Cerebellar nuclear complex (tissue), 1 donor: ENCODE results near the gene SMARCA4.
"Not testable (repeated sequence)": the region's sequence is repeated elsewhere in the genome, so short reads cannot be mapped to it uniquely, and the experiment has no call there.

Source experiments
- DNase-seq, 2 experiments: peaks; one replicate each; lab custom pipeline; 2025; lab: John Stamatoyannopoulos, UW

SMARCA4 gene

GRCh38 chr19:11067356-11068113 lies 106.7 kb downstream of the SMARCA4 start:
- no peak for DNase-seq

- no peak for DNase-seq
These were observed 108.7 kb downstream of the SMARCA4 start for GRCh38 chr19:11069561-11069960.

- no peak for DNase-seq
These were observed 109.3 kb downstream of the SMARCA4 start for GRCh38 chr19:11070123-11070522.

GRCh38 chr19:11073568-11073967 lies 112.7 kb downstream of the SMARCA4 start:
- no peak for DNase-seq

- not testable (repeated sequence) for DNase-seq
These were observed 116.0 kb downstream of the SMARCA4 start for GRCh38 chr19:11076792-11077191.

- no peak for DNase-seq
These were observed 118.1 kb downstream of the SMARCA4 start for GRCh38 chr19:11078893-11079292.

GRCh38 chr19:11079999-11080398 lies 119.2 kb downstream of the SMARCA4 start:
- DNase-seq: no peak

- no peak for DNase-seq
These were observed 127.2 kb downstream of the SMARCA4 start for GRCh38 chr19:11087870-11088505.

- DNase-seq: no peak
These were observed 127.8 kb downstream of the SMARCA4 start for GRCh38 chr19:11088506-11089253.

- DNase-seq: peak in 1 of 2 experiments; percentile 21
These were observed 128.6 kb downstream of the SMARCA4 start, which contains the start of gene LDLR for GRCh38 chr19:11089254-11090013. Gene LDLR (plus strand): TSS chr19:11089463. CDS start chr19:11089549, 86 bp downstream.

- not testable (repeated sequence) for DNase-seq
These were observed 129.1 kb downstream of the SMARCA4 start for GRCh38 chr19:11090014-11090263.

GRCh38 chr19:11090264-11090996 lies 129.6 kb downstream of the SMARCA4 start:
- DNase-seq: peak; percentile 81 to 90

- no peak for DNase-seq
These were observed 130.3 kb downstream of the SMARCA4 start for GRCh38 chr19:11090997-11091702.

- DNase-seq: no peak
These were observed 130.9 kb downstream of the SMARCA4 start for GRCh38 chr19:11091703-11092153.

- DNase-seq: no peak
These were observed 131.3 kb downstream of the SMARCA4 start for GRCh38 chr19:11092181-11092538.

GRCh38 chr19:11093689-11094238 lies 132.9 kb downstream of the SMARCA4 start:
- DNase-seq: no peak

- DNase-seq: no peak
These were observed 133.7 kb downstream of the SMARCA4 start for GRCh38 chr19:11094520-11094894.

- DNase-seq: no peak
These were observed 135.5 kb downstream of the SMARCA4 start for GRCh38 chr19:11096210-11096841.

- DNase-seq: not testable (repeated sequence)
These were observed 136.5 kb downstream of the SMARCA4 start for GRCh38 chr19:11097367-11097766.

- DNase-seq: no peak
These were observed 137.5 kb downstream of the SMARCA4 start for GRCh38 chr19:11098327-11098726.
